Measurements from ENCODE around the gene B3GNT8.
"Not testable (repeated sequence)": the region's sequence is repeated elsewhere in the genome, so short reads cannot be mapped to it uniquely, and the experiment has no call there.

B3GNT8 gene

GRCh38 chr19:41435936-41436673 lies 8.9 kb upstream of the B3GNT8 start:
- DNase-seq, result no peak

- DNase-seq, result not testable (repeated sequence)
Observed at GRCh38 chr19:41435376-41435775, 8.2 kb upstream of the B3GNT8 start.

GRCh38 chr19:41434450-41434849 lies 7.3 kb upstream of the B3GNT8 start:
- DNase-seq, result no peak

- DNase-seq, result no peak
Observed at GRCh38 chr19:41433171-41433570, 6.0 kb upstream of the B3GNT8 start.

GRCh38 chr19:41431426-41432386 lies 4.5 kb upstream of the B3GNT8 start:
- DNase-seq, result no peak

GRCh38 chr19:41430922-41431321 lies 3.7 kb upstream of the B3GNT8 start:
- DNase-seq, result no peak

- no peak for DNase-seq
Observed at GRCh38 chr19:41428481-41428859, 1.3 kb upstream of the B3GNT8 start.

- DNase-seq, result no peak
Observed at GRCh38 chr19:41427647-41428480, 690 bp upstream of the B3GNT8 start.

GRCh38 chr19:41426116-41426841 lies 895 bp downstream of the B3GNT8 start:
- DNase-seq, result no peak

- no peak for DNase-seq
Observed at GRCh38 chr19:41425174-41426115, 1.7 kb downstream of the B3GNT8 start.

- no peak for DNase-seq
Observed at GRCh38 chr19:41424335-41425173, 2.6 kb downstream of the B3GNT8 start.

GRCh38 chr19:41422955-41423354 lies 4.2 kb downstream of the B3GNT8 start:
- DNase-seq, result no peak

GRCh38 chr19:41422456-41422855 lies 4.7 kb downstream of the B3GNT8 start:
- DNase-seq, result no peak

- no peak for DNase-seq
Observed at GRCh38 chr19:41421973-41422372, 5.2 kb downstream of the B3GNT8 start.

- DNase-seq, result no peak
Observed at GRCh38 chr19:41421314-41421713, 5.9 kb downstream of the B3GNT8 start.

GRCh38 chr19:41420101-41420880 lies 6.9 kb downstream of the B3GNT8 start:
- DNase-seq, result no peak

GRCh38 chr19:41416194-41416674 lies 10.9 kb downstream of the B3GNT8 start:
- DNase-seq, result no peak

GRCh38 chr19:41415154-41415571 lies 12.0 kb downstream of the B3GNT8 start:
- no peak for DNase-seq

GRCh38 chr19:41414461-41414860 lies 12.7 kb downstream of the B3GNT8 start:
- no peak for DNase-seq

Data from NCI-H526 treated with DMSO at 0.1 percent for 48 hours (cell line).